ENCODE data around the gene DPYSL5.

DNA sequence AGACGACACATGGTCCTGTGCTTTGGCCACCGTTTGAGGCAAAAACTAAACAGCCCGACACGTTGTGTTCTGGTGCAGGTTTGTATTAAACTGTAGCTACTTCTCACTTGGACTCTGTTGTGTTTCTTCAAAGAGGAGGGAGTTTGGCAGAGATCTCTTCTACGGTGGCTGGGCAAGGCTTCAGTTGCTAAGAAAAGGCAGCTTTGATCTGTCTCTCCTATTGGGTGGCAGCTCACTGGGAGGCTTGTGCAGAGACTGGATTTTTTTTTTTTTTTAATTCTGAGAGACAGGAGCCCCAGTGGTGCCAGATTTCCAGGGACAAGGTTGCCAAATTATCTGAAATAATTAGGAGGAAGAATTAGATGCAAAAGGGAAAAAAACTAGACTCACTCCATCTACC is 102.3 kb downstream of the DPYSL5 start:
- TF ChIP-seq, protein P1, sequence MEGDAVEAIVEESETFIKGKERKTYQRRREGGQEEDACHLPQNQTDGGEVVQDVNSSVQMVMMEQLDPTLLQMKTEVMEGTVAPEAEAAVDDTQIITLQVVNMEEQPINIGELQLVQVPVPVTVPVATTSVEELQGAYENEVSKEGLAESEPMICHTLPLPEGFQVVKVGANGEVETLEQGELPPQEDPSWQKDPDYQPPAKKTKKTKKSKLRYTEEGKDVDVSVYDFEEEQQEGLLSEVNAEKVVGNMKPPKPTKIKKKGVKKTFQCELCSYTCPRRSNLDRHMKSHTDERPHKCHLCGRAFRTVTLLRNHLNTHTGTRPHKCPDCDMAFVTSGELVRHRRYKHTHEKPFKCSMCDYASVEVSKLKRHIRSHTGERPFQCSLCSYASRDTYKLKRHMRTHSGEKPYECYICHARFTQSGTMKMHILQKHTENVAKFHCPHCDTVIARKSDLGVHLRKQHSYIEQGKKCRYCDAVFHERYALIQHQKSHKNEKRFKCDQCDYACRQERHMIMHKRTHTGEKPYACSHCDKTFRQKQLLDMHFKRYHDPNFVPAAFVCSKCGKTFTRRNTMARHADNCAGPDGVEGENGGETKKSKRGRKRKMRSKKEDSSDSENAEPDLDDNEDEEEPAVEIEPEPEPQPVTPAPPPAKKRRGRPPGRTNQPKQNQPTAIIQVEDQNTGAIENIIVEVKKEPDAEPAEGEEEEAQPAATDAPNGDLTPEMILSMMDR (IDR thresholded peaks at IDR 0.05; ENCODE audit: control extremely low read depth in 1 of 3, insufficient read depth in 1 of 3, low read depth in 1 of 3, low read length in 3 of 3) = no peak
- no peak for TF ChIP-seq HDAC6 (IDR thresholded peaks at IDR 0.05; ENCODE audit: low read depth, low read length)
- no peak for TF ChIP-seq RXRA (IDR thresholded peaks at IDR 0.05; ENCODE audit: insufficient read depth, low read depth, low read length)
- TF ChIP-seq PHF8 (conservative IDR thresholded peaks at IDR 0.05; ENCODE audit: low read depth, low read length) = no peak
- no peak for TF ChIP-seq TCF12 (IDR thresholded peaks at IDR 0.05; ENCODE audit: low read depth, low read length)
- no peak for TF ChIP-seq POLR2AphosphoS5 (IDR thresholded peaks at IDR 0.05; ENCODE audit: low read depth, low read length)
- no peak for TF ChIP-seq EZH2 (IDR thresholded peaks at IDR 0.05; ENCODE audit: low read depth, low read length, severe bottlenecking)
- TF ChIP-seq POLR2A (IDR thresholded peaks at IDR 0.05; ENCODE audit: control extremely low read depth in 1 of 2, low read depth in 2 of 2, low read length in 2 of 2) = no peak
- TF ChIP-seq SIN3A (conservative IDR thresholded peaks at IDR 0.05 in 1 of 2, IDR thresholded peaks at IDR 0.05 in 1 of 2; ENCODE audit: low read depth in 1 of 2, low read length in 2 of 2) = no peak
- TF ChIP-seq GTF2F1 (IDR thresholded peaks at IDR 0.05; ENCODE audit: borderline replicate concordance, low read depth, low read length) = no peak
